ENCODE measurements around the gene PSTK.

The PSTK gene

DNA sequence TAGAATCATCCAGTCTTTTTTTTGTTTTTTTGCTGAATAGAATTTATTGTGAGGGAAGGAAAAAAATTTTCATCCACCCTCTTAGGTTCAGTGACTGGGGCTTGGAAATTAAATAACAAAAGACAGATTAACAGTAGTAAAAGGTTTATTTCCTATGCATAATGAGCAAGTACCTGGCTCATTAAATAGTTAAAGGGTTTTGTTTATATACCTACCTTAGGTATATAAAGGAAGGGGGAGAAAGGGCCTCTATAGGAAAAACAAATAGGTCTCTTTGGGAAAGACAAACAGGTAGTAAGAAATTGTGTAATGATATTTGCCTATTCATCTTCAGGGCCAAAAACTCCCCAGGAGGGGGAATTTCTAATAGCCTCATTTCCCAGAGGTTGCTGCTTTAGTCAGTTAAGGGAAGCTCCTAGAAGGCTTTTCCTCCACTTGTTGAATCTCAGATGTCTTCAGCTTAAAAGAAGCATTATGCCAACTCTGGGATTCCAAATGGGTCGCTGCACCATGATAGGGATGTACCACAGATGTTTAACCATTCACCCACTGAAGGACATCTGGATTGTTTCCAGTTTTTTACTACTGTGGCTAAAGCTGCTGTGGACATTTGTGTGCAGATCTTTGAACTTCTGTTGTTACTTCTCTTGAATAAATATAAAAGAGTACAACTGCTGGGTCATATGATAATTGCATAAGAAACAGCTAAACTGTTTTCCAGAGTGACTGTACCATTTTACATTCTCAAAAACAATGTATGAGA, 39.9 kb downstream of the PSTK start:
- DNase-seq (ENCODE audit: low spot score), result no peak

DNA sequence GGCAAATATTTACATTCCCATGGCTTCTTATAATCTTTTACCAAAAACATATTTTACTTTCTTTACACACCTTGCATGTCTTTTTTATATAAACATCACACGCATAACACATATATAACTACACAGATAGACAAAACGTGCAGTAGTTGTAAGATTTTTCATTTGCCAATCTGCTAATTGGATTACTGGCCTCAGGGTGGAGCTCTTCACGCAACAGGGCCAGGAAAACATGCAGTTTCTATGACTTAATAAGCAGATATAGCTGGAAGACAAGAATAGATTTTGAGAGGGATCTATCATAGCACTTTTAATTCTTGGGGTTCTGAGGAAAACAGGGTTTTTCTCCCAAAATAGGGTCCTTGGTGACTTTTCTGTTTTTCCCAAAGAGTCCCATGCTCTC, 41.3 kb downstream of the PSTK start:
- DNase-seq (ENCODE audit: low spot score), result no peak

DNA sequence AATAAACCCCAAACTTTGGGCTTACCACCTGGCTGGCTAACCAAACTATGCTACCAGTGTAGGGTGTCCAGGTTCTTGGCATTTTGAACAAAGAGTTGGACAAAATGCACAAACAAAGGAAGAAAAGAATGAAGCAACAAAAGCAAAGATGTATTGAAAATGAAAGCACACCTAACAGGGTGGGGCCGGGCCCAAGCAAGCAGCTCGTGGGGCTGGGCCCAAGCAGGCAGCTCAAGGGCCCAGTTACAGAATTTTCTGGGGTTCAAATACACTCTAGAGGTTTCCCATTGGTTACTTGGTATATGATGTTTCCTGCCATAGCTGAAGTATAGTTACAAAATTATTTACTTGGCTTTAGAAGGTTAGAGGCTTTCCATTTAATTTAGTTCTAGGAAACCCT, 44.3 kb downstream of the PSTK start:
- no peak for DNase-seq (ENCODE audit: low spot score)

DNA sequence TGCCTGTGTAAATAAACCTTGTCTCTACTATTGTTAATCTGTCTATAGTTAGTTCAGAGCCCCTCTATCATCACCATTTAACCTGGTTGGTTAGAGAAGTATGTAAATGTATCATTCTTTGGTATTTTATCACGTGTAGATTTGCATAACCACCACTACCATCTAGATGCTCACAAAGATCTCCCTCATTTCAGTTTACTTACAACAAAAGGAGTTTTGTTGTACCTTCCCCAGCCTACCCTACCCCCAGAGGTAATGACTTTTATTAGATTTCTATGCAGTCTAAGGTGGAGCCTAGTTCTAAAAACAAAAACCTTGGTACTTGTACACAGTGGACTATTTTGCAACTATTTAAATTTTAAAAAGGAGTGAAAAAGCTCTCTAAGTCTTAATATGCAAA, 46.1 kb downstream of the PSTK start:
- no peak for DNase-seq (ENCODE audit: low spot score)

DNA sequence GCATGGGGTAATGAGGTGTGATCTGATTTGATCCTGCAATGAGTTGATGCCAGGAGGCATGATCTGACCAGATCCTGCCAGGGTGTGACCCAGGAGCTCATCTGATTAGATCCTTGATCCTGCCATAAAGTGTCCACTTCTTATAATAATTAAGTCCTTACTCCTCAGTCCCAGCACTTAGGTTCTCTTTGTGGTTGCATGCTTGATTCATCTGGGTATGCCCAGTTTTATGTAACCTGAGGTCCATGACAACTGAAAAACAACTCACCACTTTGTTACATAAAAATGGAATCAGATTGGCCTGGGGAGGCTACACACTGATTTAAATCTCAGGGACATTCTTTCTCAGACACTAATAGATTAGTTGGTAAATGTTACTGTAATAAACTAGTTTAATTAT, 47.7 kb downstream of the PSTK start:
- DNase-seq (ENCODE audit: low spot score), result no peak

DNA sequence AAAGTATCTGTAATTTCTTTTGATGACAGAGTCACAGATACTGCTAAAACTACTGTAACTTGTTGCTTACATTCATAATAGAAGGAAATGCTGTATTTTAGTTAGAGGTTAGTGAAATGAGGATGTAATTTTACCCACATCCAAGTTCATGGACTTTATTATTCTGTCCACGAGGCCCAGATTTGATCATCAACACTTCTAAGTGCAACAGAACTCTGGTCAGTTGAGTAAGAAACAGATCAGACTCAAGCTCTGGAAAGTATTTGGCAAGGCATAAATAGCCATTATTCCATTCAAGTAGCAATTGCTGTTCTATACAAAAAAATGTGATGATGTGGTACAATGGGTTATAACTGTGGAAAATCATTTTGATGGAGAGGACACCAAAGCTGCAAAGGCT, 50.9 kb downstream of the PSTK start:
- no peak for DNase-seq (ENCODE audit: low spot score)

DNA sequence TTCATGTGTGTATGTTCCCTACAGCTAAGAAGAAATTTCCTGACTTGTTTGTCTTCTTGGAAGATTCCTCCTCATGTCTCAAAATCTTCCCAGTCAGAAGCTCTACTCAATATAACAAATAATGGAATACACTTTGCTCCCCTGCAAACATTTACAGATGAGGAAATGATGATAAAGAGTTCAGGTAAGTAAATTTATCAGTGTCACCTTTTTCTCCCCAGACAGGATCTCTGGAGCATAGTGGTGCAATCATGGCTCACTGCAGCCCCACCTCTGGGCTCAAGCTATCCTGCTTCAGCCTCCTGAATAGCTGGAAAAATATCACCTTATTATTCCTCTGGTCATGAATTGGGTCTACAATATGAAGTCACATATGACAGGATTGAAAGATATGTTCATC, 54.1 kb downstream of the PSTK start:
- DNase-seq (ENCODE audit: low spot score), result no peak

DNA sequence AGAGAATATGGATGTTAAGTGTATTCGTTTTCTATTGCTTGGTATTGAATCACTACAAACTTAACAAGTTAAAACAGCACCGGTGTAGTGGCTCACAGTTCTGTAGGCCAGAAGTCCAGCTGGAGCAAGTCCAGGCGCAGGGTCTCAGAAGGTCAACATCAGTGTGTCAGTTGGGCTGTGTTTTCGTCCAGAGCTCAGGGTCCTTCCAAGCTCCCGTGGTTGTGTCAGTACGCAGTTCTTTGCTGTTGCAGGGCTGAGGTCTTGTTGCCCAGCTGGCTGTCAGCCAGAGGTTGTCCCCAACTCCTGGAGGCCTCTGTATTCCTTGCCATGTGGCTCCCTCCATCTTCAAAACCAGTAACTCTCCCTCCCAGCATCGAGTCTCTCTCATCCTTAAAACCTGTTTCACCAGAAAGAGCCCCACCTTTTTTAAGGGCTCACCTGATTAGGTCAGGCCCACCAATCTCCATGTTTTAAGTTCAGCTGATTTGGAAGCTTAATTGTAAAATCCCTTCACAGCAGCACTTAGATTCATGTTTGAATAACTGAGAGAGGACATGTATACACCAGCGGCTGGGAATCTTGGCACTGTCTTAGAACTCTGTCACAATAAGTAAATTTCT, 55.4 kb downstream of the PSTK start:
- DNase-seq (ENCODE audit: low spot score), result no peak

DNA sequence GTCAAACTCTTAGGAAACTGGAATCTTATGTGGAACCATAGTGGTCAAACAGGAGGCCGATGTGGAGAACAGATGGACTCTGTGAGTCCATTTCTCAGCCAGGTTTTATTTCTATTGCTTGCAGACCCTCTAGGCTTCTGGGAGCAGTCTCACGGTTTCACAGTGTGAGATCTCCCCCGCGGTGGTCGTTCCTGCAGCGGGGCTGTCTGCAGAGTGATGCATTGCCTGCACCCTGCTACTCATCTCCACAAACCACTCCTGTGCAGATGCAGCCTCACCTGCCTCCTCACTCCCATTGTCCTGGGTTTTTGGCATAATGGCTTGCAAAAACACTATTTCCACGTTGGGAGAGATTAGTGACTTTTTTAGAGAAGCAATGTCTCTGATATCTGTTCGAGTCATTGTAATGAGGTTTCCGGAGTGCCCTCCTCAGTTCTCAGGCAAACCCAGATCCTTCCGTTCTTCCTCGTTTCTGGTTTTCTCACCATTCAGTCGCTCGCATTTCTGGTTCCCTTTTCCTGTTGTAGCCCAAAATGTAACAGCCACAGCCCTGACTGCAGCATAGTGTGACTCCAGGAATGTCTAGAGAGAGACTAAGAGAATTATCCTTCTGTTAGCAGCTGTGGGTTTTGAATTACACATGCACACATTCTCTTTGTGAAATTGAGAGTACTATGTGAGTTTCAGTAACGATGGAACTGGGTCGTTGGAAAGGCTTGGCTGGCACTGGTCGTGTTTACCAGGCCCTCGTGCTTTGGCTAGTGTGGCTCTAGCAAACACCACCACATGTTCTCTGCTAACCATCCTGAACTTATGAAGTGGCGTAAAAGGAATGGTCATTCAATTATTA, 58.8 kb downstream of the PSTK start:
- no peak for DNase-seq (ENCODE audit: low spot score)

DNA sequence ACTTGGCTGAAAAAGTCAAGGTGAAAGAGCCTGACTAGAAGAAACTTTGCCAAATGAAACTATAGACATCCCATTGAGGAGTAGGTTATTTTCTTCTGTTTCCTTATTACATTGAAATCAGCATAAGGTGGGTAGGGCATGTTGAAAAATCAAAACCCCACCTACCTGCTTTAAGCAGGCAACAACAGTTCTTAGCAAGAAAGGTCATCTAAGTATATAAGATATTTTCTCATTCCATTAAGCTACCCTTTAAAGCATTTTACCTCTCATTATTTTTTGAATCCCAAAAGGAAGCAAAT, 59.4 kb downstream of the PSTK start:
- no peak for DNase-seq (ENCODE audit: low spot score)
